Measurements from ENCODE around the gene DAPK1. TPM values are rescaled to one million over a fixed set of nuclear protein-coding genes. Genes with fewer than 3 reads are reported as not detected.

DAPK1 gene
- total RNA-seq, 1 experiment from 2014 or later, result 133 TPM

DNA sequence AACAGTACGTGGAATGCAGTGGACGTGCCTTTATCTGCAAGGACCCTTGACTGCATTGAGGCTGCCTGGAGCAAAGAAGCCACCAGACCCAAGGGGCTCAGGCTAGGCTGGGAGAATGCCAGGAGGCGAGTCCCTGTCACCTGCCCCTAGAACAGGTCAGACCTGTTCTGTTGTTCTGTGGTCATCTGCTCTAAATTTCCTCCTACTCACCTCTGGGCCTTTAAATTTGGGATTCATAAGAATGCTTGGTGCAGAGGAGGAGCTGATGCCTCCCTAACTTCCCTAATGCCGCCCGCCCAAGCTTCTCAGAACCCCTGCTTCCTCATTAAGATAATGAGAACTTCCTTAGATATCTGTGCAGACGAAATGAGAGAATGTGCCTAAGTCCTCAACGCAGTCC is 32.0 kb downstream of the DAPK1 start:
- peaks cover 36% of the 10 kb centered on the region for H3K4me1 Mint-ChIP-seq (ENCODE audit: low read depth, unreplicated experiment)
- TF ChIP-seq CTCF (IDR thresholded peaks at IDR 0.05; ENCODE audit: unreplicated experiment), result no peak
- DNase-seq, result peak; percentile 33
- CTCF ChIA-PET, result no interaction called here
- intact Hi-C loops (cut with micrococcal nuclease; ENCODE audit: unreplicated experiment), result no loop called here
- no peak overlapping the region for H3K4me3 Mint-ChIP-seq (ENCODE audit: low read depth, unreplicated experiment)
- H3K9me3 Mint-ChIP-seq (ENCODE audit: low read depth, unreplicated experiment), result no peaks in the 10 kb centered on the region
- BruUV-seq (replicated peaks), result no TSS peak
- no peak overlapping the region for H3K27ac Mint-ChIP-seq (ENCODE audit: unreplicated experiment)
- peaks cover 28% of the 10 kb centered on the region for H3K36me3 Mint-ChIP-seq (ENCODE audit: insufficient read depth, unreplicated experiment)
- no peaks in the 10 kb centered on the region for H3K27me3 Mint-ChIP-seq (ENCODE audit: unreplicated experiment)

GRCh38 chr9:87530716-87531115 is 33.0 kb downstream of the DAPK1 start:
- H3K9me3 Mint-ChIP-seq (ENCODE audit: low read depth, unreplicated experiment), result no peaks in the 10 kb centered on the region
- CTCF ChIA-PET, result no interaction called here
- no peak for TF ChIP-seq CTCF (IDR thresholded peaks at IDR 0.05; ENCODE audit: unreplicated experiment)
- intact Hi-C loops (cut with micrococcal nuclease; ENCODE audit: unreplicated experiment), result no loop called here
- no peak overlapping the region for H3K27ac Mint-ChIP-seq (ENCODE audit: unreplicated experiment)
- no TSS peak for BruUV-seq (replicated peaks)
- H3K27me3 Mint-ChIP-seq (ENCODE audit: unreplicated experiment), result no peaks in the 10 kb centered on the region
- peaks cover 24% of the 10 kb centered on the region for H3K36me3 Mint-ChIP-seq (ENCODE audit: insufficient read depth, unreplicated experiment)
- no peak overlapping the region for H3K4me3 Mint-ChIP-seq (ENCODE audit: low read depth, unreplicated experiment)
- DNase-seq, result no peak
- H3K4me1 Mint-ChIP-seq (ENCODE audit: low read depth, unreplicated experiment), result peaks cover 36% of the 10 kb centered on the region

DNA sequence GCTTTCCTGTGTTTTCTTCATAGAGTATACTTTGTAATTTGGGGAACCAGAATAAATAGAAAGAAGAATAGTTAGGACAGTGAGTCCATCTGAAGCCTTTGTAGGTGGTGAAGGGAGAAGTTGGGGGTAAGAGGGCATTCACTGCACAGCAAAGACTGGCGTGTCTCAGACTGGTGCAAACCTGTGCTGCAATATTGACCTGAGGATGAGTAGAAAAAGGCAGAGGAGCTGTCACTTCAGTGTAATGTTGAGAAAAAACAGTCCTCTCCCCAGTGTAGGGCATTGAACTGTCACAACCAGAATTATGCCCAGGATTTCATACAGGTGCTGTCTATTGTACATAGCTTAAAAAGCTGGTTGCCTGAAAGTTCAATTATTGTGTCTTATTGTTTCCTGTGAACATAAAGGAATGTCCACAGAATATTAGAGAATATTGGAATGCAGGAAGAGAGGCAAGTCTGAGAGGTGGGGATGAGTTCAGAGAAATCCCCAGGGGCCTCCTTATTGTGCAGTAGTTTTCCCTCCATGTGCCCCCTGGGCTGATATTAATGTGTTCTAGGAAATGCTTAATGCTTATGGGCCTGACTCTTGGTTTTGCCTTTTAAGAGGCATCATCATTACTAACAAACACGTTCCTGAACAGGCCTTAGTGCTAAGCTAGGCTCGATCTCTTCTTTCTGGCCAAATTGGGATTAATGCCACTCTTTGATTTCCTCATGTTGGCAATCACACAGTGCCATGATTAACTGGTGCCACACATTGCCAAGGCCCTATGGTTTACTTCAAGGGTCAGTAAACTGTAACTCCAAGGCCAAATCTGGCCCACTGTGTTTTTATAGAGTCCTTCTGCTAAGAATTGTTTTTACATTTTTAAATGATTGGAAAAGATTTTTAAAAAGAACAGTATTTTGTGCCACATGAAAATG is 34.0 kb downstream of the DAPK1 start:
- no peaks in the 10 kb centered on the region for H3K27me3 Mint-ChIP-seq (ENCODE audit: unreplicated experiment)
- no peak for DNase-seq
- H3K9me3 Mint-ChIP-seq (ENCODE audit: low read depth, unreplicated experiment), result no peaks in the 10 kb centered on the region
- intact Hi-C loops (cut with micrococcal nuclease; ENCODE audit: unreplicated experiment), result no loop called here
- H3K4me1 Mint-ChIP-seq (ENCODE audit: low read depth, unreplicated experiment), result peaks cover 36% of the 10 kb centered on the region
- H3K36me3 Mint-ChIP-seq (ENCODE audit: insufficient read depth, unreplicated experiment), result peaks cover 22% of the 10 kb centered on the region
- H3K27ac Mint-ChIP-seq (ENCODE audit: unreplicated experiment), result no peak overlapping the region
- CTCF ChIA-PET, result no interaction called here
- BruUV-seq (replicated peaks), result no TSS peak
- no peak for TF ChIP-seq CTCF (IDR thresholded peaks at IDR 0.05; ENCODE audit: unreplicated experiment)
- no peak overlapping the region for H3K4me3 Mint-ChIP-seq (ENCODE audit: low read depth, unreplicated experiment)

- Mint-ChIP-seq H3K36me3 (ENCODE audit: insufficient read depth, unreplicated experiment) (peaks cover 29% of the 10 kb centered on the region), H3K4me1 (ENCODE audit: low read depth, unreplicated experiment) (peaks cover 35% of the 10 kb centered on the region), H3K27me3 (ENCODE audit: unreplicated experiment) (no peaks in the 10 kb centered on the region), H3K4me3 (ENCODE audit: low read depth, unreplicated experiment) (no peak overlapping the region), H3K9me3 (ENCODE audit: low read depth, unreplicated experiment) (no peaks in the 10 kb centered on the region), H3K27ac (ENCODE audit: unreplicated experiment) (no peak overlapping the region)
- intact Hi-C loops (cut with micrococcal nuclease; ENCODE audit: unreplicated experiment), result no loop called here
- CTCF ChIA-PET, result no interaction called here
- no peak for TF ChIP-seq CTCF (IDR thresholded peaks at IDR 0.05; ENCODE audit: unreplicated experiment)
- no peak for DNase-seq
- no TSS peak for BruUV-seq (replicated peaks)
These were observed 35.6 kb downstream of the DAPK1 start for GRCh38 chr9:87533271-87533670.

Data from Calu3 (cell line).